Measurements from ENCODE around the gene MCF2L2. TPM values are rescaled to one million over a fixed set of nuclear protein-coding genes. Genes with fewer than 3 reads are reported as not detected.

Gene MCF2L2
- total and polyA plus RNA-seq, 9 of the 15 experiments (the other 6 are each of a cell fraction or from before 2014, with no cell fraction given): 0.56 to 4.2 (median 3.0) TPM

GRCh38 chr3:183381179-183381578, 47.2 kb downstream of the MCF2L2 start (continued):
- TF ChIP-seq, protein P1, sequence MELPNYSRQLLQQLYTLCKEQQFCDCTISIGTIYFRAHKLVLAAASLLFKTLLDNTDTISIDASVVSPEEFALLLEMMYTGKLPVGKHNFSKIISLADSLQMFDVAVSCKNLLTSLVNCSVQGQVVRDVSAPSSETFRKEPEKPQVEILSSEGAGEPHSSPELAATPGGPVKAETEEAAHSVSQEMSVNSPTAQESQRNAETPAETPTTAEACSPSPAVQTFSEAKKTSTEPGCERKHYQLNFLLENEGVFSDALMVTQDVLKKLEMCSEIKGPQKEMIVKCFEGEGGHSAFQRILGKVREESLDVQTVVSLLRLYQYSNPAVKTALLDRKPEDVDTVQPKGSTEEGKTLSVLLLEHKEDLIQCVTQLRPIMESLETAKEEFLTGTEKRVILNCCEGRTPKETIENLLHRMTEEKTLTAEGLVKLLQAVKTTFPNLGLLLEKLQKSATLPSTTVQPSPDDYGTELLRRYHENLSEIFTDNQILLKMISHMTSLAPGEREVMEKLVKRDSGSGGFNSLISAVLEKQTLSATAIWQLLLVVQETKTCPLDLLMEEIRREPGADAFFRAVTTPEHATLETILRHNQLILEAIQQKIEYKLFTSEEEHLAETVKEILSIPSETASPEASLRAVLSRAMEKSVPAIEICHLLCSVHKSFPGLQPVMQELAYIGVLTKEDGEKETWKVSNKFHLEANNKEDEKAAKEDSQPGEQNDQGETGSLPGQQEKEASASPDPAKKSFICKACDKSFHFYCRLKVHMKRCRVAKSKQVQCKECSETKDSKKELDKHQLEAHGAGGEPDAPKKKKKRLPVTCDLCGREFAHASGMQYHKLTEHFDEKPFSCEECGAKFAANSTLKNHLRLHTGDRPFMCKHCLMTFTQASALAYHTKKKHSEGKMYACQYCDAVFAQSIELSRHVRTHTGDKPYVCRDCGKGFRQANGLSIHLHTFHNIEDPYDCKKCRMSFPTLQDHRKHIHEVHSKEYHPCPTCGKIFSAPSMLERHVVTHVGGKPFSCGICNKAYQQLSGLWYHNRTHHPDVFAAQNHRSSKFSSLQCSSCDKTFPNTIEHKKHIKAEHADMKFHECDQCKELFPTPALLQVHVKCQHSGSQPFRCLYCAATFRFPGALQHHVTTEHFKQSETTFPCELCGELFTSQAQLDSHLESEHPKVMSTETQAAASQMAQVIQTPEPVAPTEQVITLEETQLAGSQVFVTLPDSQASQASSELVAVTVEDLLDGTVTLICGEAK (IDR thresholded peaks at IDR 0.05): no peak
- TF ChIP-seq, protein P1 (CRISPR knock-in tag; IDR thresholded peaks at IDR 0.05): no peak
- no peak for TF ChIP-seq E2F1 (CRISPR knock-in tag; IDR thresholded peaks at IDR 0.05)
- 0 out of 4 replicates have a peak, but pooled peaks of 1 of the 2 experiments have one; percentile 6 for TF ChIP-seq RCOR1 (IDR thresholded peaks at IDR 0.05; ENCODE audit: borderline replicate concordance in 1 of 2, low read depth in 2 of 2, low read length in 2 of 2)
- 0 out of 2 replicates have a peak, but pooled peaks have one; percentile 11 for TF ChIP-seq SMARCE1 (IDR thresholded peaks at IDR 0.05)
- TF ChIP-seq NUFIP1 (IDR thresholded peaks at IDR 0.05; ENCODE audit: partially characterized antibody): no peak
- TF ChIP-seq, protein P2, sequence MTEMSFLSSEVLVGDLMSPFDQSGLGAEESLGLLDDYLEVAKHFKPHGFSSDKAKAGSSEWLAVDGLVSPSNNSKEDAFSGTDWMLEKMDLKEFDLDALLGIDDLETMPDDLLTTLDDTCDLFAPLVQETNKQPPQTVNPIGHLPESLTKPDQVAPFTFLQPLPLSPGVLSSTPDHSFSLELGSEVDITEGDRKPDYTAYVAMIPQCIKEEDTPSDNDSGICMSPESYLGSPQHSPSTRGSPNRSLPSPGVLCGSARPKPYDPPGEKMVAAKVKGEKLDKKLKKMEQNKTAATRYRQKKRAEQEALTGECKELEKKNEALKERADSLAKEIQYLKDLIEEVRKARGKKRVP (CRISPR knock-in tag; IDR thresholded peaks at IDR 0.05): peak; percentile 4; the same call in 1 of the 2 replicates
- TF ChIP-seq U2AF2 (optimal IDR thresholded peaks at IDR 0.05; ENCODE audit: low read depth, low read length): no peak
- no peak for TF ChIP-seq SAP30 (IDR thresholded peaks at IDR 0.05; ENCODE audit: borderline replicate concordance, insufficient read depth, low read depth, low read length, poor library complexity, severe bottlenecking)
- no peak for TF ChIP-seq PRMT5 (CRISPR knock-in tag; IDR thresholded peaks at IDR 0.05)
- TF ChIP-seq VEZF1 (CRISPR knock-in tag; IDR thresholded peaks at IDR 0.05): no peak
- TF ChIP-seq GABPB1 (CRISPR knock-in tag; IDR thresholded peaks at IDR 0.05): no peak
- TF ChIP-seq ZNF584 (CRISPR knock-in tag; IDR thresholded peaks at IDR 0.05; ENCODE audit: low read depth): no peak
